BLaER1 (cell line): ENCODE results near the gene FUT4.
A peak's percentile ranks its signal among the peaks of the same experiment; 100 is the strongest.
"Not testable (repeated sequence)": the region's sequence is repeated elsewhere in the genome, so short reads cannot be mapped to it uniquely, and the experiment has no call there.

Experiments
- H3K27ac ChIP-seq: shearing (Covaris generic); formaldehyde crosslinking; 2 replicates; pipeline ENCODE4 v1.8.1; 2022
- H3K27me3 ChIP-seq: shearing (Covaris generic); formaldehyde crosslinking; 2 replicates; pipeline ENCODE4 v1.8.1; 2022
- H3K36me3 ChIP-seq: shearing (Covaris generic); formaldehyde crosslinking; 2 replicates; pipeline ENCODE4 v1.8.1; 2022
- H3K4me1 ChIP-seq: shearing (Covaris generic); formaldehyde crosslinking; 2 replicates; pipeline ENCODE4 v1.8.1; 2022
- H3K4me2 ChIP-seq: shearing (Covaris generic); formaldehyde crosslinking; 2 replicates; pipeline ENCODE4 v1.8.1; 2022
- H3K4me3 ChIP-seq: shearing (Covaris generic); formaldehyde crosslinking; 2 replicates; pipeline ENCODE4 v1.8.1; 2022
- H3K9ac ChIP-seq: shearing (Covaris generic); formaldehyde crosslinking; 2 replicates; pipeline ENCODE4 v1.8.1; 2022
- H3K9me3 ChIP-seq: shearing (Covaris generic); formaldehyde crosslinking; 2 replicates; pipeline ENCODE4 v1.8.1; 2022
- H4K20me1 ChIP-seq: shearing (Covaris generic); formaldehyde crosslinking; 2 replicates; pipeline ENCODE4 v1.8.1; 2022
- Cebpa-rat ChIP-seq: shearing (Covaris generic); IDR thresholded peaks from 2 replicates; pipeline ENCODE4 v1.8.1; 2022

The FUT4 gene

GRCh38 chr11:94543695-94544645 is at the start of gene FUT4:
Gene FUT4 (plus strand): TSS chr11:94543921. CDS start chr11:94544134, 213 bp downstream.
- Histone ChIP-seq H3K4me2 (peak within 1 kb of the TSS; percentile 86), H3K27ac (peak within 1 kb of the TSS; percentile 98), H4K20me1 (peaks cover 44% of the 10 kb centered on the region), H3K9me3 (no peaks in the 10 kb centered on the region), H3K9ac (peak within 1 kb of the TSS; percentile 94), H3K27me3 (no peaks in the 10 kb centered on the region), H3K4me1 (peaks cover 52% of the 10 kb centered on the region), H3K36me3 (peaks cover 17% of the 10 kb centered on the region), H3K4me3 (peak within 1 kb of the TSS; percentile 83)
- TF ChIP-seq Cebpa-rat = no peak

- Histone ChIP-seq H3K27ac (peak overlapping the region; percentile 90), H3K36me3 (peaks cover 43% of the 10 kb centered on the region), H3K4me1 (peaks cover 29% of the 10 kb centered on the region)
Observed at GRCh38 chr11:94494126-94494680, 49.5 kb upstream of the FUT4 start.

GRCh38 chr11:94500181-94500580 is 43.5 kb upstream of the FUT4 start:
- Histone ChIP-seq H3K27ac (no peak overlapping the region), H3K36me3 (peaks cover 49% of the 10 kb centered on the region), H3K4me1 (peaks cover 8% of the 10 kb centered on the region), H4K20me1 (0 out of 2 replicates have a peak, but pooled peaks cover 9% of the 10 kb centered on the region), H3K4me2 (no peak overlapping the region), H3K9ac (no peak overlapping the region), H3K9me3 (no peaks in the 10 kb centered on the region), H3K4me3 (no peak overlapping the region), H3K27me3 (no peaks in the 10 kb centered on the region)
- TF ChIP-seq Cebpa-rat = no peak

More at GRCh38 chr11:94494126-94494680, 49.5 kb upstream of the FUT4 start:
- TF ChIP-seq Cebpa-rat = no peak
- H3K4me2 ChIP-seq = peak overlapping the region; percentile 87
- H4K20me1 ChIP-seq = peaks cover 18% of the 10 kb centered on the region; the same call in 1 of the 2 replicates
- no peaks in the 10 kb centered on the region for H3K27me3 ChIP-seq
- H3K4me3 ChIP-seq = peak overlapping the region; percentile 85
- no peaks in the 10 kb centered on the region for H3K9me3 ChIP-seq
- peak overlapping the region; percentile 95 for H3K9ac ChIP-seq

- Histone ChIP-seq H3K27me3 (no peaks in the 10 kb centered on the region), H3K9ac (no peak overlapping the region), H4K20me1 (no peaks in the 10 kb centered on the region), H3K4me1 (no peaks in the 10 kb centered on the region), H3K36me3 (peaks cover 46% of the 10 kb centered on the region), H3K9me3 (no peaks in the 10 kb centered on the region), H3K27ac (no peak overlapping the region), H3K4me3 (no peak overlapping the region), H3K4me2 (no peak overlapping the region)
- no peak for TF ChIP-seq Cebpa-rat
Observed at GRCh38 chr11:94501522-94501921, 42.2 kb upstream of the FUT4 start.

- TF ChIP-seq Cebpa-rat = no peak
- H3K9me3 ChIP-seq = no peaks in the 10 kb centered on the region
- no peak overlapping the region for H3K27ac ChIP-seq
- H3K4me3 ChIP-seq = no peak overlapping the region
- peaks cover 15% of the 10 kb centered on the region for H3K36me3 ChIP-seq
- no peaks in the 10 kb centered on the region for H4K20me1 ChIP-seq
- no peaks in the 10 kb centered on the region for H3K4me1 ChIP-seq
- no peak overlapping the region for H3K4me2 ChIP-seq
- no peak overlapping the region for H3K9ac ChIP-seq
- no peaks in the 10 kb centered on the region for H3K27me3 ChIP-seq
Observed at GRCh38 chr11:94504689-94505293, 38.9 kb upstream of the FUT4 start.

- not testable (repeated sequence) for H4K20me1 ChIP-seq, H3K9ac ChIP-seq, H3K4me1 ChIP-seq, H3K4me2 ChIP-seq, H3K27me3 ChIP-seq, H3K4me3 ChIP-seq, H3K27ac ChIP-seq, H3K36me3 ChIP-seq, H3K9me3 ChIP-seq
Observed at GRCh38 chr11:94506513-94506912, 37.2 kb upstream of the FUT4 start.

- H3K27ac ChIP-seq = no peak overlapping the region
- TF ChIP-seq Cebpa-rat = no peak
Observed at GRCh38 chr11:94507485-94507884, 36.2 kb upstream of the FUT4 start.

GRCh38 chr11:94511932-94512781 is 31.6 kb upstream of the FUT4 start, which contains the start of gene C11orf97:
Gene C11orf97 (plus strand): TSS chr11:94512461. CDS start chr11:94512529, 68 bp downstream.
- peaks cover 14% of the 10 kb centered on the region for H3K27me3 ChIP-seq

More at GRCh38 chr11:94507485-94507884, 36.2 kb upstream of the FUT4 start:
- peaks cover 6% of the 10 kb centered on the region for H3K4me1 ChIP-seq
- H3K9ac ChIP-seq = no peak overlapping the region
- H3K27me3 ChIP-seq = peaks cover 6% of the 10 kb centered on the region
- H4K20me1 ChIP-seq = no peaks in the 10 kb centered on the region
- H3K4me2 ChIP-seq = no peak overlapping the region
- no peaks in the 10 kb centered on the region for H3K9me3 ChIP-seq
- no peaks in the 10 kb centered on the region for H3K36me3 ChIP-seq
- H3K4me3 ChIP-seq = no peak overlapping the region

GRCh38 chr11:94513091-94513490 is 30.6 kb upstream of the FUT4 start:
- Histone ChIP-seq H3K36me3 (no peaks in the 10 kb centered on the region), H3K27ac (no peak overlapping the region), H3K9me3 (no peaks in the 10 kb centered on the region), H3K4me1 (peaks cover 16% of the 10 kb centered on the region), H4K20me1 (no peaks in the 10 kb centered on the region), H3K4me2 (peak overlapping the region; percentile 81; the same call in 1 of the 2 replicates), H3K27me3 (peaks cover 14% of the 10 kb centered on the region), H3K9ac (no peak overlapping the region), H3K4me3 (no peak overlapping the region)
- TF ChIP-seq Cebpa-rat = no peak

More at GRCh38 chr11:94511932-94512781, 31.6 kb upstream of the FUT4 start, which contains the start of gene C11orf97:
- peak within 1 kb of the TSS; percentile 60 for H3K4me3 ChIP-seq
- H4K20me1 ChIP-seq = no peaks in the 10 kb centered on the region
- no peak within 1 kb of the TSS for H3K27ac ChIP-seq
- H3K4me1 ChIP-seq = peaks cover 16% of the 10 kb centered on the region
- 0 out of 2 replicates have a peak within 1 kb of the TSS, but pooled peaks have one; percentile 26 for H3K9ac ChIP-seq
- no peaks in the 10 kb centered on the region for H3K36me3 ChIP-seq
- TF ChIP-seq Cebpa-rat = no peak
- no peaks in the 10 kb centered on the region for H3K9me3 ChIP-seq
- peak within 1 kb of the TSS; percentile 81 for H3K4me2 ChIP-seq
